IPS-NIHi7 (cell line): Measurements from ENCODE around the gene RALA.

Source experiments
- DNase-seq: peaks from one replicate; pipeline ENCODE4 v3.0.0; 2012; ENCODE audit warnings: mixed read lengths; ENCODE audit errors: extremely low spot score

RALA gene

DNA sequence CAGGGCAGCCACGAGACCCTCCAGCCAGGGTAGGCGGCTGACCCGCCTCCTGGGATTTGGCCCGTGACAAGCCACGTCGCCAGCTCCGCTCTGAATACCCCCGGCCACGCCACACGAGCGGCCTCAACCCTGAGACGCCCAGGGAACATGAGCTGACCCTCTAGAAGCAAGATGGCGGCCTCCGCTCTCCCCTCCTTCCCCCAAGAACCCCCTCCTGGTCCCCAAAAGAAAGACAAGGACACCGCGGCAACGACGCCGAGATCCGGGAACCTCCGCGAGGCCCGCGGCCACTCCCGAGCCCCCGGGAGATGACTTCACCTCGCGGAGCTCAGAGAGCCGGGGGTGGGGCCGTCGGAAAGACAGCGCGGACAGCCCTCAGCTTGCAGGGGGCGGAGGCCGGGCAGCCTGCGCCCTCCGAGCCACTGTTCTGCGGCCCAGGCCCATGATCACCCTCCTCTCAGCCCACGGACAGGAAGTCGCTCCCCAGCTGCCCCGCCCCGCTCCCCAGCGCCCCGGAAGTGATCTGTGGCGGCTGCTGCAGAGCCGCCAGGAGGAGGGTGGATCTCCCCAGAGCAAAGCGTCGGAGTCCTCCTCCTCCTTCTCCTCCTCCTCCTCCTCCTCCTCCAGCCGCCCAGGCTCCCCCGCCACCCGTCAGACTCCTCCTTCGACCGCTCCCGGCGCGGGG, at the start of gene RALA:
TSS of gene RALA (plus strand) at position 526 of the 685 bp plus-strand sequence. CDS start 63,096 bp downstream, outside the sequence.
- peak; percentile 97 for DNase-seq

DNA sequence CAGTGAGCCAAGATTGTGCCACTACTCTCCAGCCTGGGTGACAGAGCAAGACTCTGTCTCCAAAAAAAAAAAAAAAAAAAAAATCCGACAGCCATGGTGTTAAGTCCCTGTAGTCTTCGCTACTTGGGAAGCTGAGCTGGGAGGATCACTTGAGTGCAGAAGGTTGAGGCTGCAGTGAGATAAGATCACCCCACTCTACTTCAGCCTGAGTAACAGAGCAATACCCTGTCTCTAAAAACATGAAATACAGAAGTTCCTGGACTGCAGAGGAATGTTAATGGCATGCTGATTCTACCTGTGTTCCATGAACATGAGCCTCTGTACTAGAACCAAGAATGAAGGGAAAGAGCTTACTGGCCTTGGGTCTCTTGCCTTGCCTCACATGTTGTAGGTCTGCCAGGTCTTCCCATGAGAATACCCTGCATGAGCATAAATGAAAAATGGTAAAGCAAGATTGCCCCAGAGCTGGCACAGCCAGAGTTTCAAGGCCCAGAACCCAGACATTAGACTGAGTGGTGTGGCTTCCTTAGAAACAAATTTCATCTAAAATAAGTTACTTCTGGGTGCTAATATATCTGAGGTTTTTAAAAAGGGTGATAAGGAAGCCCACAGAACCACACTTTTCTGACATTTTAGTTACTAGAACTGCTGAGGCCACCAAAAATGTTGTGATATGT, 48.6 kb upstream of the RALA start:
- no peak for DNase-seq

GRCh38 chr7:39577229-39577874, 46.0 kb upstream of the RALA start:
- no peak for DNase-seq

GRCh38 chr7:39580149-39580874, 43.1 kb upstream of the RALA start:
- peak; percentile 85 for DNase-seq

- DNase-seq: no peak
Measured at GRCh38 chr7:39582536-39582935, 40.8 kb upstream of the RALA start.

DNA sequence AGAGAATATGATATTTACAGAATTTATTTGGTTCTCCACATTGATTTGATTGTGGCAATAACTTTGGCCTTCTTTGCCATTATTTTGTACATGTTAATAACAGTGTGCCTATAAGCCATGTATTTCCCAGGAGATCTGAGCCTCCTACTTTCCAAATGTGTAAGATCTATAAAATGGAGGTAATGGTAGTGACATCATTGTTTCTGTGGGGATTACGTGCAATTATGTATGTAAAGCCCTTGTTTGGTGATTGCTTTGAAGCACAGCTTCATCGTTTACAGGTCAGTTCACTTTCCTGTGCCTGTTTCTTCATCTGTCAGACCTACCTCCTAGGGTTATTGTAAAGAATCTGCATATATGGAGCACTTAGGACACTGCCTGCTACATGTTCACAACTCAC, 39.8 kb upstream of the RALA start:
- no peak for DNase-seq

DNA sequence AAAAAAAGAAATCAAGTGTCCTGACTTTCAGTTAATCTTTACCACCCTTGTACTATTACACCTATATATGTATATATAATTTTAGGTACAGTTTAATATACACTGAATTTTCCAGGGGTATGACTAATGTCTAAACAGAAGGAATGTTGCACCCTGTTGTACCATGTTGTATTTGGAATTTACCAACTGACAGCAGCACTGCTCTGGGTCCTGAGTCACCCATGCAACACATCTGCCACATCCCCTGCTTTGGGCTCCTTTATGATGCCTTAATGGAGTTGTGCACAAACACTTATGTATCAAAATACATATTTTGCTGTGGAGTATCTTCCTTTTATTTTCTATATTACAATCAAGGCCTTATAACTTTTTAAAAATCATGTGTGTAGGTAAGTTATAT, 36.0 kb upstream of the RALA start:
- DNase-seq: no peak

- DNase-seq: no peak
Measured at GRCh38 chr7:39588416-39588815, 35.0 kb upstream of the RALA start.

GRCh38 chr7:39589323-39590111, 33.9 kb upstream of the RALA start:
- DNase-seq: peak; percentile 52

- no peak for DNase-seq
Measured at GRCh38 chr7:39592586-39592985, 30.8 kb upstream of the RALA start.

GRCh38 chr7:39594988-39595620, 28.3 kb upstream of the RALA start:
- DNase-seq: no peak

- no peak for DNase-seq
Measured at GRCh38 chr7:39602351-39602750, 21.0 kb upstream of the RALA start.

- no peak for DNase-seq
Measured at GRCh38 chr7:39603924-39604323, 19.4 kb upstream of the RALA start.

DNA sequence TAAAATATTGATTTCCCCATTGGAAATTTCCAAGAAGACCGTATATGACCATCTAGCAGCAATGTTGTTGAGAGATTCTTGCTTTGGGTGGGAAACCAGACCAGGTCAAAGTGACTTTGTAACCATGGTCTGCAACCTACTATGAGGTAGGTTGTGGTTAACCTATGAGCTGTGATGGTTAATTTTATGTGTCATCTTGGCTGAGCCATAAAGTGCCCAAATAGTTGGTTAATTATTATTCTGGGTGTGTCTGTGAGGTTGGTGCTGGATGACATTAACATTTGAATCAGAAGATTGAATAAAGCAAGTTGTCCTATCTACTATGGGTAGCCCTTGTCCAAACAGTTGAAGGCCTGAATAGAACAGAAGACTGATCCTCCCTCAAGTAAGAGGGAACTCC, 18.3 kb upstream of the RALA start:
- DNase-seq: no peak

DNA sequence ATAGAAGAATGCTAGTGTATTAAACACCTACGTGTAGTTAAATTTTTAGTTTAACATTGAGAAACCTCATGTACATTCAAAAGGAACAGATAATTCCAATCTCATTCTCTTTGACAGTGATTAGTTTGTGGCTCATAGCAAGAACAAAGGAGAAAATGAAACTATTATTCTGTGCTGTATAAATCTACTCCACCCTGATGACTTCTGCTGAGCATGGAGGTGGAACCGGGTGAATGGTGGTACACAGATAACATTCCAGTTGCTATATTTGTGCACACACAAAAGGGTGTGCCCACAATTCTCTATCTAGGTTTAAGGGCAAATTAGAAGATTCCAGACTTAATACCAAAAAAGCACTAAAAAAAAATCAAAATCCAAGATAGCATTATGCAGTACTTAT, 17.0 kb upstream of the RALA start:
- DNase-seq: no peak

GRCh38 chr7:39606941-39607340, 16.4 kb upstream of the RALA start:
- no peak for DNase-seq

- no peak for DNase-seq
Measured at GRCh38 chr7:39607865-39608264, 15.5 kb upstream of the RALA start.

GRCh38 chr7:39608278-39608677, 15.1 kb upstream of the RALA start:
- no peak for DNase-seq

DNA sequence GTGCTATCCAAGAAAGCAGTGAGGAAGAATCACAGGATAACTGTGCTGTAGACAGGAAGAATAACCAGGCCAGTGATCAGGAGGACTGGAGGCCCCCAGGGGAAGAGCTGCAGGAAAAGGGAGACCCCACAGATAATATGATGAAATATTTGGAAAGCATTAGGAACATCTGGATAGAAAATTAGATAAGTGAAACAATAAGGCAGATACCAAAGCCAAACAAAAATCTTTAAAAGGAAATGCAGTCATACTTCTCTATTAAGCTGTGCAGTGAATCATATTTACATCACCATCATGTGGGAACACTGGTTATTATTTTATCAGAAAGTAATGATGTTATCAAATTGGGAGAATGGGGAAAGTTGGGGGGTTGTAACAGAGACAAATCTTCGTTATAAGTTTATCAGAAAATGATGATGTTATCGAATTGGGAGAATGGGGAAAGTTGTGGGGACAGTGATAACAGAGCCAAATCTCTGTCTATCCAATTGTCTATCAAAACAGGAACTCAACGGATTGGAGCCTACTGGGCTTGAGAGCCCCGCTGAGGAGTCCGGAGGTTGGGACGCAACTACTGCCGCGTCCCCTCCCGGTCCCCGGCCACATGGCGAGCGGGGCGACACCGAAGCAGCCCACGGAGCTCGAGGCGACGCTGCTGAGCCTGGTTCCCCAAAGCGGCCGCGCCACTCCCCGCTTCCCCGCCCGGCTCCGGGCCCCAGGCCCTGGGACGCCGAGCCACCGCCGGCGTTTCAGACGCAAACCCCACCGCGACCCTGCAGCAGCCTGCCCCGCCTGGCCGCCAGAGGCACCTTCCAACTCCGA, 14.0 kb upstream of the RALA start:
- DNase-seq: peak; percentile 68

DNA sequence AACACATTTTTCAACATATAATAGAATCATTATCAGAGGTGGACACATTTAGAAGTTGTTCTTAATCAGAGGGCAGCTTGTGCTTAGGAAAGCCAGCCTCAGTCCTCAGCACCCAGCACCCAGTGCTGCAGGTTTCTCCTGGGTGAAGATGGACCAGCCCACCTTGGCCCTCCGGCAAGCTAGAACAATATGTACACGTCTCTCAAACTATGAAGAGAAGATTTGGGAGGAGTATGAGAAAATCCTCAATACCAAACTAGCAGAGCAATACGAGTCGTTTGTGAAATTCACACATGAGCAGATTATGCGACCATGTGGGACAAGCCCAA, 13.5 kb upstream of the RALA start:
- no peak for DNase-seq
